Measurements from ENCODE around the gene DAAM2. TPM values are rescaled to one million over a fixed set of nuclear protein-coding genes. Genes with fewer than 3 reads are reported as not detected.

The DAAM2 gene
- total RNA-seq, 2 experiments from 2014 or later = not detected

- Mint-ChIP-seq H3K4me1 (ENCODE audit: low read depth) (no peaks in the 10 kb centered on the region), H3K4me3 (no peak overlapping the region), H3K9me3 (no peaks in the 10 kb centered on the region), H3K36me3 (ENCODE audit: low read depth) (no peaks in the 10 kb centered on the region), H3K27ac (no peak overlapping the region), H3K27me3 (peaks cover 18% of the 10 kb centered on the region)
- no peaks in the 10 kb centered on the region for H3K4me1 ChIP-seq (ENCODE audit: insufficient read depth, low read length)
- ChIA-PET CTCF (no interaction called here), POLR2A (no interaction called here)
- H3K36me3 ChIP-seq (ENCODE audit: insufficient read depth, low read length) = no peaks in the 10 kb centered on the region
- no peak overlapping the region for H3K27ac ChIP-seq (ENCODE audit: low read depth in 1 of 2, low read length in 2 of 2)
- H3K9me3 ChIP-seq (ENCODE audit: control insufficient read depth in 1 of 2, insufficient read depth in 1 of 2, low read length in 2 of 2) = no peaks in the 10 kb centered on the region
- ATAC-seq (ENCODE audit: poor library complexity) (no peak), DNase-seq (no peak)
- no peak overlapping the region for H3K4me3 ChIP-seq (ENCODE audit: low read length)
- intact Hi-C loops (cut with DNase I, micrococcal nuclease) = no loop called here
- peaks cover 4% of the 10 kb centered on the region in 2 experiments for H3K27me3 ChIP-seq (ENCODE audit: control insufficient read depth in 1 of 2, insufficient read depth in 2 of 2, low read length in 2 of 2)
- TF ChIP-seq CTCF (IDR thresholded peaks at IDR 0.05) = no peak
Measured at GRCh38 chr6:39800034-39801032, 8.2 kb downstream of the DAAM2 start.

- peaks cover 4% of the 10 kb centered on the region in 2 experiments for H3K27me3 ChIP-seq (ENCODE audit: control insufficient read depth in 1 of 2, insufficient read depth in 2 of 2, low read length in 2 of 2)
- DNase-seq (no peak), ATAC-seq (ENCODE audit: poor library complexity) (no peak)
- intact Hi-C loops (cut with DNase I, micrococcal nuclease) = no loop called here
- no peaks in the 10 kb centered on the region for H3K9me3 ChIP-seq (ENCODE audit: control insufficient read depth in 1 of 2, insufficient read depth in 1 of 2, low read length in 2 of 2)
- no peak for TF ChIP-seq CTCF (IDR thresholded peaks at IDR 0.05)
- no peak overlapping the region for H3K27ac ChIP-seq (ENCODE audit: low read depth in 1 of 2, low read length in 2 of 2)
- H3K4me3 ChIP-seq (ENCODE audit: low read length) = no peak overlapping the region
- POLR2A ChIA-PET = no interaction called here
- CTCF ChIA-PET = no interaction called here
- H3K4me1 Mint-ChIP-seq (ENCODE audit: low read depth) = no peaks in the 10 kb centered on the region
- no peaks in the 10 kb centered on the region for H3K4me1 ChIP-seq (ENCODE audit: insufficient read depth, low read length)
- no peak overlapping the region for H3K27ac Mint-ChIP-seq
- no peaks in the 10 kb centered on the region for H3K36me3 Mint-ChIP-seq (ENCODE audit: low read depth)
- no peak overlapping the region for H3K4me3 Mint-ChIP-seq
- peaks cover 14% of the 10 kb centered on the region for H3K27me3 Mint-ChIP-seq
- no peaks in the 10 kb centered on the region for H3K36me3 ChIP-seq (ENCODE audit: insufficient read depth, low read length)
- no peaks in the 10 kb centered on the region for H3K9me3 Mint-ChIP-seq
Measured at GRCh38 chr6:39801456-39802251, 9.5 kb downstream of the DAAM2 start.

GRCh38 chr6:39803872-39804271 lies 11.7 kb downstream of the DAAM2 start:
- Histone ChIP-seq H3K27ac (ENCODE audit: low read depth in 1 of 2, low read length in 2 of 2) (no peak overlapping the region), H3K36me3 (ENCODE audit: insufficient read depth, low read length) (no peaks in the 10 kb centered on the region), H3K9me3 (ENCODE audit: control insufficient read depth in 1 of 2, insufficient read depth in 1 of 2, low read length in 2 of 2) (no peaks in the 10 kb centered on the region), H3K4me3 (ENCODE audit: low read length) (no peak overlapping the region), H3K27me3 (ENCODE audit: control insufficient read depth in 1 of 2, insufficient read depth in 2 of 2, low read length in 2 of 2) (peaks cover 4% of the 10 kb centered on the region in 2 experiments), H3K4me1 (ENCODE audit: insufficient read depth, low read length) (no peaks in the 10 kb centered on the region)
- CTCF ChIA-PET = no interaction called here
- Mint-ChIP-seq H3K27ac (no peak overlapping the region), H3K4me1 (ENCODE audit: low read depth) (no peaks in the 10 kb centered on the region), H3K9me3 (no peaks in the 10 kb centered on the region), H3K36me3 (ENCODE audit: low read depth) (no peaks in the 10 kb centered on the region), H3K27me3 (peaks cover 30% of the 10 kb centered on the region), H3K4me3 (no peak overlapping the region)
- DNase-seq (no peak), ATAC-seq (ENCODE audit: poor library complexity) (no peak)
- POLR2A ChIA-PET = no interaction called here
- no peak for TF ChIP-seq CTCF (IDR thresholded peaks at IDR 0.05)
- intact Hi-C loops (cut with DNase I, micrococcal nuclease) = no loop called here
